T-helper 1 cell treated with Interleukin-12 subunit alpha and Interleukin-12 subunit beta and Interleukin-4 antibody, amounts not matched to agents 30 μg/mL and 1 μg/mL, for 36 hours (primary cell): ENCODE results near the gene CHST5.
"Not testable (repeated sequence)": the region's sequence is repeated elsewhere in the genome, so short reads cannot be mapped to it uniquely, and the experiment has no call there.

Source experiments
- H3K27ac Mint-ChIP-seq: one replicate; pipeline ENCODE4 v1.8.0; 2021; ENCODE audit warnings: mild to moderate bottlenecking, mixed read lengths
- H3K27me3 Mint-ChIP-seq: one replicate; pipeline ENCODE4 v1.8.0; 2021; ENCODE audit warnings: low read depth, mixed read lengths
- H3K36me3 Mint-ChIP-seq: one replicate; pipeline ENCODE4 v1.8.0; 2021; ENCODE audit warnings: low read depth, mixed read lengths
- H3K4me1 Mint-ChIP-seq: one replicate; pipeline ENCODE4 v1.8.0; 2021; ENCODE audit warnings: low read depth, mixed read lengths
- H3K4me3 Mint-ChIP-seq: one replicate; pipeline ENCODE4 v1.8.0; 2021; ENCODE audit warnings: mild to moderate bottlenecking, moderate library complexity, mixed read lengths
- H3K9me3 Mint-ChIP-seq: one replicate; pipeline ENCODE4 v1.8.0; 2021; ENCODE audit warnings: mixed read lengths

Gene CHST5

DNA sequence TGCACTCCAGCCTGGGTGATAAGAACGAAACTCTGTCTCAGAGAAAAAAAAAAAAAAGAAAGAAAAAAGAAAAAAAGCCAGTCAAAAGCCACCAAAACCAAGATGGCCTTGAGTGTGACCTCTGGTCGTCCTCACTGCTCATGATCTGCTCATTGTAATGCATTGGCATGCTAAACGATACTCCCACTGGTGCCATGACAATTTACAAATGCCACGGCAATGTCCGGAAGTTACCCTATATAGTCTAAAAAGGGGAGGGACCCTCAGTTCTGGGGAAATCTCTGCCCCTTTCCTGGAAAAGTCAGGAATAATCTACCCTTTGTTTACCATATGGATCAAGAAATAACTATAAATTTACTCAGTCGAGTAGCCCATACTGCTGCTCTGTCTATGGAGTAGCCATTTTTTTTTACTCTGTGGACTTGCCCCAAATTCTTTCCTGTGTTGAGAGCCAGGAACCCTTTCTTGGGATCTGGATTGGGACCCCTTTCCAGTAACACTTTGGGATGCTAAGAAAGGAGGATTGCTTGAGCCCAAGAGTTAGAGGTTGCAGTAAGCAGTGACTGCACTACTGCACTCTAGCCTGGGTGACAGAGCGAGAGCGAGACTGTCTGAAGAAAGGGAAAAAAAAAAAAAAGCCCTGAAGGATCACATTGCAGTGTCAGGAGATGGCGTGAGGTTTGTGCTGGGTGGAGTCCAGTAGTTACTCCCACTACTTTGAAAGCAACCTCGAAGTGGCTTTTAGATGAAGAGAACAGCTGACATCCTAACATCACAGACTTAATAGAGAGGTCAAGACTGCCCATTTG lies 23.9 kb upstream of the CHST5 start:
- Mint-ChIP-seq H3K27me3 (peaks cover 14% of the 10 kb centered on the region), H3K4me1 (peaks cover 15% of the 10 kb centered on the region), H3K4me3 (no peak overlapping the region), H3K36me3 (no peaks in the 10 kb centered on the region), H3K9me3 (no peaks in the 10 kb centered on the region), H3K27ac (no peak overlapping the region)

DNA sequence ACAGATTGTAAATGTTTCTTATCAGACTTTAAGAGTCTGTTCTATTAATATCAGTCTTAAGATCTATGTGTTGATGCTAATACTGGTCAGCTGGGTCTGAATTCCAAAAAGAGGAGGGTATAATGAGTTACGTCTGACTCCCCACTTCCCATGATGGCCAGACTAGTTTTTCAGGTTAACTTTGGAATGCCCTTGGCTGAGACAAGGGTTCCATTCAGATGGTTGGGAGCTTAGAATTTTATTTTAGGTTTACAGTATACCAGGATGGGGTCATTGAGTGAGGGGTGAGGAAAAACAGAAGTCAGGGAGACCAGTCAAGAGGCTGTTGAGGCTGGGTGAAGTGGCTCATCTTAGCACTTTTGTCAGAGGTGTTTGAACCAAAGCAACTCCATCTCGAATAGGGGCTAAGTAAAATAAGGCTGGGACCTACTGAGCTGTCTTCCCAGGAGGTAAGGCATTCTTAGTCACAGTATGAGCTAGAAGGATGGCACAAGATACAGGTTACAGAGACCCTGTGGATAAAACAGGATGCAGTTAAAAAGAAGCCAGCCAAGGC lies 23.0 kb upstream of the CHST5 start:
- peaks cover 15% of the 10 kb centered on the region for H3K27me3 Mint-ChIP-seq
- H3K4me3 Mint-ChIP-seq: no peak overlapping the region
- peaks cover 13% of the 10 kb centered on the region for H3K4me1 Mint-ChIP-seq
- H3K27ac Mint-ChIP-seq: no peak overlapping the region
- H3K9me3 Mint-ChIP-seq: no peaks in the 10 kb centered on the region
- no peaks in the 10 kb centered on the region for H3K36me3 Mint-ChIP-seq

DNA sequence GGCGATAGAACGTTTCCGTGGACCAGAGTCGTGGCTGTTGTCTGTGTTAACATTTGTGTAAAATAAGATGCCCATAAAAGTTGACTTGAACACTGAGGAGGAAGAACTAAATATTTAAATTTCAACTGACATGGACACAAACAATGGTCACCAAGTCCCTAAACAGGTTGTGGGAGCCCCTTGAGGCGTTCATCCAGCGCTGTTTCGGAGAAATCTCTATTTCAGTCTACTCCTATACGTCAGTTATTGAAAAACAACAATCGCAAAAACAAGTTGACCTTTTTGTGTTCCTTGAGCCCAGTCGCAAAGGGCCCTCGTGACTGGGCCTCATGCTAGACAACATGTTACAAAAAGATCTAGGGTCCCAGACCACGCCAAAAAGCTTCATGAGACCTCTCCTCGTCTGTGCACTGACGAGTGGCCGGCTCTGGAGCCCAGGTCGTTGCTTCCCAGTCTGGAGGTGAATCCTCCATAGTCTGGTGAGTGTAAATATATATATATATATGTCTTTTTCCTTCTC lies 20.6 kb upstream of the CHST5 start:
- H3K27ac Mint-ChIP-seq: peak overlapping the region; percentile 85
- peak overlapping the region; percentile 86 for H3K4me3 Mint-ChIP-seq
- peaks cover 16% of the 10 kb centered on the region for H3K27me3 Mint-ChIP-seq
- H3K36me3 Mint-ChIP-seq: no peaks in the 10 kb centered on the region
- no peaks in the 10 kb centered on the region for H3K9me3 Mint-ChIP-seq
- H3K4me1 Mint-ChIP-seq: peaks cover 13% of the 10 kb centered on the region

DNA sequence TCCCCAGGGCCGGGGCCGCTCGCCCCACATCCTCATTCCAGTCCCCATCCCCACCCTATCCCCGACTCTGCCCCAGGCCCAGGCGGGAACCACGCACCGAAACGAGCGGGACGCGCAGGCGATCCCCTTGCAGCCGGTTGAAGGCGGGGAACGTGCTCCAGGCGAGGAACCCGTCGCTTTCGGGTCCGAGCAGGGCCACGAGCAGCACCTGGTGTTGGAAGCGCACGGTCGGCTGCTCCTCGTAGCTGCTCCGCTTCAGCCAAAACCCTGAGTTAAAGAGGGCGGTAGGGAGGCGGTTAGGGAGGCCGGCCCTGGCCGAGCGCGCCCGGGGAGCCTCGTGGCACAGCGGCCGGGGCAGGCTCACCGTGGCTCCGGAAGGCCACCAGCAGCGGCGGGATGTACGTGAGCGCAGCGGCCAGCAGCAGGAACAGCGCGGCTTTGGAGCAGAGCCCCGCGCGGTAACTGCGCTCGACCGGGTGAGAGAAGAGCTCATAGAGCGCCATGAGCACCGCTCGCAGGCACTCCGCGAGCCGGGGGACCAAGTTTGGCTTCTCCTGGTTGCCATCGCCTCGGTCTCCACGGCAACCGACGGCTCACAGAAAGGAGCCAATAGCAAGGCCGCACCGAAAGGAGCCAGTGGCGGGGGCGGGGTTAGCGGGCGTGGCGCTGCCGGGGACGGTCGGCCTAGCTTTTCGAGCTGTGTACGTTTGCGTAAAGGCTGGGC lies 20.0 kb upstream of the CHST5 start, which contains the start of gene TMEM231:
Gene TMEM231, minus strand, starts transcription at position 546 of the 724 bp plus-strand sequence. Its CDS starts 43 bp downstream, at position 503.
- H3K9me3 Mint-ChIP-seq: no peaks in the 10 kb centered on the region
- peak within 1 kb of the TSS; percentile 86 for H3K4me3 Mint-ChIP-seq
- H3K27me3 Mint-ChIP-seq: peaks cover 16% of the 10 kb centered on the region
- no peaks in the 10 kb centered on the region for H3K36me3 Mint-ChIP-seq
- H3K27ac Mint-ChIP-seq: peak within 1 kb of the TSS; percentile 85
- peaks cover 13% of the 10 kb centered on the region for H3K4me1 Mint-ChIP-seq

DNA sequence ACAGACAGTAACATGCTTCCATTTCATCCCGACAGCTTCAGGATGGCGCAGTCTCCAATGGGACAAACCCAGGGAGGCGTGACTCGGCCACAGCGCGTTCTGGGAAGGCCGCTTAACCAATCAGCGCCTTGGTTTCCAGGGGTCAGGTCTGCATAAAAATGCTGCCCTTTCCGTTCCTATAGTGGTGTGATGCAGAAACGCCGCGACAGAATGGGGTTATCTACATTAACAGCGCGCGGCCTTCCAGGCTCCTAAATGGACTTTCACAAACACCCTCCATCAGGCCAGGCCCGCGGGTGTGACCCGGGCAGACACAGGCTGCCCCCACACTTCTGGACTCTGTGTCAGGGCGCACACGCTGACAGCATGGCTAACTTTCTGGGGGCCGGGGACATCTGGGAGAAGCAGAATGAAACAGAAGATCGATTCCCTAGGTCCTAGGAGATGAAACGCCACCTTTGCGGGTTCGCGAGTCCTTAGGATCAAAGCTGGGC lies 19.4 kb upstream of the CHST5 start:
- Mint-ChIP-seq H3K27ac (peak overlapping the region; percentile 78), H3K4me3 (peak overlapping the region; percentile 86), H3K9me3 (no peaks in the 10 kb centered on the region), H3K27me3 (peaks cover 16% of the 10 kb centered on the region), H3K36me3 (no peaks in the 10 kb centered on the region), H3K4me1 (peaks cover 16% of the 10 kb centered on the region)

DNA sequence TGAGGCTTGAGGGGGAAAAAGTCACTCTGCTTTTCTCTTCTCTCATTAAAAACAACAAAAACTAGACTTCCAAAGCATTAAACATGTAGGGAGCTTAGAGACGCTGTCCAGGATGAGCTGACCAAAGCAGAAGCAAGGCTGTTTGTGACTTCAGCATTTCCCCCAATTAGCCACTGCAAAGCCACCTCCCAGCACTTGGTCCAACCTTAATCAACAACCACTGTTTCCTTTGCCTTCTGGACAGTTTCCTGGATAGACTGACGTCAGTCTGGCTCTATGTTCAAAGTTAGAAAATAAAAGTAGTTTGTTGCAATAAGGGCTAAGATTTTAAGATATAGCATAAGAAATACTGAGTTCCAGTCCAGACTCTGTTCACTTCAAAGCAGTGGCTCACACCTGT lies 17.0 kb upstream of the CHST5 start:
- peaks cover 25% of the 10 kb centered on the region for H3K4me1 Mint-ChIP-seq
- no peaks in the 10 kb centered on the region for H3K36me3 Mint-ChIP-seq
- H3K4me3 Mint-ChIP-seq: no peak overlapping the region
- no peak overlapping the region for H3K27ac Mint-ChIP-seq
- H3K27me3 Mint-ChIP-seq: peaks cover 20% of the 10 kb centered on the region
- H3K9me3 Mint-ChIP-seq: no peaks in the 10 kb centered on the region

DNA sequence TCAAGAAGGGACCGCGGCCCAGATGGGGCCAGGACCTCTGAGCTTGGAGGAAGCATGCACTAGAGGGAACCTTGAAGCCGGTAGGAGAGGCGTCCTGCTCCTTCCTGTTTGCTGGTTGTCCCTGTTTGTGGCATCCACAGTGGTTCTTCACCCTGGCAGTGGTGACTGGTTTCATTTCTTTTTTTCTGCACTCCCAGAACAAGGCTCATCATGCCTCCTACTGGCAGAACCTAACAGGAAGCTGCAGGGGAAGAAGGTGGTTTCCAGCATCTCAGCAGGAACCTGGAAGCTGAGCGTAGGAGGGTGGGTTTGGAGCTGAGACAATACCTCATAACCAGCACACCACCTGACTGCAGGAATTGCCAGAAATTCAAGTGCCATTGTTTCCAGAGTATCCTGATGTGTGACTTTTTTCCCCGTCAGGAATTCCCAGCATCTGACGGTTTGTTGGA lies 14.3 kb upstream of the CHST5 start:
- no peaks in the 10 kb centered on the region for H3K36me3 Mint-ChIP-seq

DNA sequence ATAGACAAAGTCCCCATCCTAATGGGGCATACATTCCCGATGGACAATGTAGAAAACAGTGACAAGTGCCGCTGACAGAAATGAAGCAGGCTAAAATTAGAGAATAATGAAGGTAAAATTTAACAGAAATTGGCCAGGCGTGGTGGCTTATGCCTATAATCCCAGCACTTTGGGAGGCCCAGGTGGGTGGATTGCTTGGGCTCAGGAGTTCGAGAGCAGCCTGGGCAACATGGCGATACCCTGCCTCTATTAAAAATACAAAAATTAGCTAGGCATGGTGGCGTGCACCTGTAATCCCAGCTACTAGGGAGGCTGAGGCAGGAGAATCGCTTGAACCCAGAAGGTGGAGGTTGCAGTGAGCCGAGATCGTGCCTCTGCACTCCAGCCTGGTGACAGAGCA lies 12.5 kb upstream of the CHST5 start:
- not testable (repeated sequence) for H3K36me3 Mint-ChIP-seq, H3K4me3 Mint-ChIP-seq, H3K27ac Mint-ChIP-seq, H3K9me3 Mint-ChIP-seq
- Mint-ChIP-seq H3K27me3 (peaks cover 17% of the 10 kb centered on the region), H3K4me1 (peaks cover 11% of the 10 kb centered on the region)

More for the DNA sequence above, 14.3 kb upstream of the CHST5 start:
- no peak overlapping the region for H3K27ac Mint-ChIP-seq
- peaks cover 13% of the 10 kb centered on the region for H3K4me1 Mint-ChIP-seq
- H3K4me3 Mint-ChIP-seq: no peak overlapping the region
- H3K27me3 Mint-ChIP-seq: peaks cover 22% of the 10 kb centered on the region
- H3K9me3 Mint-ChIP-seq: no peaks in the 10 kb centered on the region

DNA sequence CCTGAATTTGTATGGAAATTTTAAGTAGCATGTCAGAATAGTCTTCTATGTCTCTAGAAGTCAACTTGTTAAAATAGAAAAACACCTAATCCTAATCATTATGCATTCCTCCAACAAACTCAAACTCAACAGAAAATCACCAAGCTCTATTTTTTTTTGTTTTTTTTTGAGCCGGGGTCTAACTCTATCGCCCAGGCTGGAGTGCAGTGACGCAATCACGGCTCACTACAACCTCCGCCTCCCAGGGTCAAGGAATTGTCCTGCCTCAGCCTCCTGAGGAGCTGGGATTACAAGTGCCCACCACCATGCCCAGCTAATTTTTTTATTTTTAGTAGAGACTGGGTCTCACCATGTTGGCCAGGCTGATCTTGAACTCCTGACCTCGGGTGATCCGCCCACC lies 10.4 kb upstream of the CHST5 start:
- no peak overlapping the region for H3K27ac Mint-ChIP-seq
- no peak overlapping the region for H3K4me3 Mint-ChIP-seq
- peaks cover 7% of the 10 kb centered on the region for H3K27me3 Mint-ChIP-seq
- peaks cover 11% of the 10 kb centered on the region for H3K4me1 Mint-ChIP-seq
- H3K9me3 Mint-ChIP-seq: no peaks in the 10 kb centered on the region
- no peaks in the 10 kb centered on the region for H3K36me3 Mint-ChIP-seq

DNA sequence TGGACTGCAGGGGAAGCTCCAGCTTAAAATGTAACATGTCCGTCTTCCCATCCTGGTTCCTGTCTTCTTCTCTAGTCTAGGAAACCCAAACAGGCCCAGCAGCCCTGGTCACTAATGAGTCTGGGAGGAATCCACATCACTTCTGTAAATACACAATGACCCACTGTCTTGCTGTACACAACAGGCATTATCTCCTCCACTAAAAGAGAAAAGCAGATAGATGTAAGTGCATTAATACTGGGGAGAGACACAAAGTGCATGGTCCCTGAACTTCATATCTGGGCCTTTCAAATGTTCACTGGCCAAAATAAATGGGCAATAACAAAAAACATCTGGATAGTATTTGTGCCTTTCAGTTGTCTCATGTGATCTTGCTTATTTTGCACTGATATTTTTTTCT lies 10.0 kb upstream of the CHST5 start:
- H3K9me3 Mint-ChIP-seq, H3K27ac Mint-ChIP-seq, H3K4me3 Mint-ChIP-seq, H3K27me3 Mint-ChIP-seq, H3K36me3 Mint-ChIP-seq: not testable (repeated sequence)
- H3K4me1 Mint-ChIP-seq: peaks cover 11% of the 10 kb centered on the region

DNA sequence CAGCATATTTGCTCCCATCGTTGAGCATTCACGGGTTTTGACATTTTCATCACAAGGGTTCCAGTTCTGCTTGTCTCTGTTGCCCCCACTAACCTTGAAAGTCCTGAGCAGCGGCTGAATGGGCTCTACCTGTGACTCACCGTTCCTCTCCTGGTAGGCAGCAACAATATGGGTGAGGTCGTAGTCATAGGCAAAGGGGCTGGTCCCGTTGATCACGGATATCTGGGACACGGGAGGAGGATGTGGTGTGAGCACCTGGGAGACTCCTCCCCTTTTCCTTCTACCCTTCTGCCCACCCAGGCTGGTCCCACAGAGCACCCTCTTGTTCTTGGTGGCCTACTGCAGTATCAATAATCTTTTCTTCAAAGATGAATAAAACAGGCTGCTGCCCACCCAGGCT lies 6.6 kb upstream of the CHST5 start:
- not testable (repeated sequence) for H3K4me1 Mint-ChIP-seq, H3K36me3 Mint-ChIP-seq, H3K4me3 Mint-ChIP-seq, H3K27ac Mint-ChIP-seq, H3K27me3 Mint-ChIP-seq, H3K9me3 Mint-ChIP-seq

DNA sequence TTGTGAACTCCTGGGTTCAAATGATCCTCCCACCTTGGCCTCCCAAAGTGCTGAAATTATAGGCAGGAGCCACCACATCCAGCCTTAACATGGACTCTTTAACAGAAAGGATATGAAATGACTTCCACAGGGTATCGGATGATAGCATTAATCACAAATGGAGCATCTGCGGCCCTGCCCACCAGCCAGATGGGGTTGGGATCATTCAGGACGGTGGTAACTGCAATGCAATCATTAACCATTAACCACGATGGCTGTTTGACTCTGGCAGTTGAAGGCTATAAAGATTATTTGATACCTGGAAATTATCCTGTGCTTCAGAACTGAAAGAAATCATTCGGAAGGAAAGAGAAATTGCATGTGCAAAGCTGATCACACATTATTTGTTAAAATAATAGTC lies 5.3 kb upstream of the CHST5 start:
- Mint-ChIP-seq H3K27ac (no peak overlapping the region), H3K27me3 (no peaks in the 10 kb centered on the region), H3K36me3 (no peaks in the 10 kb centered on the region), H3K4me3 (no peak overlapping the region), H3K4me1 (no peaks in the 10 kb centered on the region), H3K9me3 (no peaks in the 10 kb centered on the region)

DNA sequence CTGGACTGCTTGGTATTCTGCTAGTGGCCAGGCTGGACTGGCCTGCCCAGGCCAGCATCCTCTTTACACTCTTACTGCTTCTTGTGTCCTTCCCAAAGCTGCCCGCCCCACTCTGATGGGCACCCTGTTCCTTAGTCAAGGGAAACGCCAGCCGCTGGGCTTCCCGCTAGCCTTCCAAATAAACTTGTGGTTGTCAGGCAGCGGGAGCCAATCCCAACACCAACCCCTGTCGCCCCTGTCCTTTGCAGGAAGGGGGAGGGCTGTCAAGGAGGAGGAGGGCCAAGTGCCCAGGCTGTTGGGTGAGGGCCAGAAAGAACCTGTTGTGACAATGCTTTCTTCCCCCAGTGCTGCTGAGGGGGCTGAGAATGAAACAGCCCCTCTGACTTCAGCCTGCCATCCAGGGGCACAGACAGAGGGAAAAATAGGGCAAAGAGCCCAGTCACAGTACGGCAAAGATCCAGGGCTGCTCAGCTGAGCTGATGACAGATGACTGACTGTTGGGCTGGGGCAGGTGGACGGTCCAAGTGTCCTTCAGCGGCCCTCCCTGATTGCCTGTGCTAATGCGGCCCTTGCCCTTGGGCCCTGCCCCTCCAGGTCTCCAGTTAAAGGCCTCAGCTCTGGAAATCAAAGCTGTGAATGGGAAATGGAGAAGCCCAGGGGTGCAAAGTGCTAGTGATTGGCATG lies 3.1 kb upstream of the CHST5 start:
- H3K36me3 Mint-ChIP-seq, H3K4me3 Mint-ChIP-seq, H3K4me1 Mint-ChIP-seq, H3K27ac Mint-ChIP-seq, H3K9me3 Mint-ChIP-seq, H3K27me3 Mint-ChIP-seq: not testable (repeated sequence)

DNA sequence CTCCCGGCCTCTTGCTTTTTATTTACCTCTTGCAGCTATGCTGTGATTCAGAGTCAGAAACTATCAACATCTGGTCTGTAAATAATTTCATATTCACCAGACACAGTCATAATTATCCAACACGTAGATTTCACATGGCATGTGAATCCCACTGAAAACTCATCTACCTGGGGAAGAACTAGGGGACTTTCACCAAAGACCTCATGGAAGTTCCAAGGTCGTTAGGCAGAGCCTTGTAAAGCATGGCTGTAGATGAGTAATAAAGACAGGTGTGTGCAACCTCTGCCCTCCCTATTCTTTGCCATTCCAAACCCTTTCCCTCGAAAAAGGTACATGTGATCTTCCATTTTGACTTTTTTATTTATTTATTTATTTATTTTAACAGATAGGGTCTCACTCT lies 1.9 kb upstream of the CHST5 start:
- Mint-ChIP-seq H3K27me3 (no peaks in the 10 kb centered on the region), H3K36me3 (no peaks in the 10 kb centered on the region), H3K4me1 (no peaks in the 10 kb centered on the region), H3K9me3 (no peaks in the 10 kb centered on the region), H3K27ac (no peak overlapping the region), H3K4me3 (no peak overlapping the region)
